ENCODE measurements around the gene SLIT1. TPM values are rescaled to one million over a fixed set of nuclear protein-coding genes. Genes with fewer than 3 reads are reported as not detected.

SLIT1 gene
- total RNA-seq, 1 experiment from 2014 or later = not detected

GRCh38 chr10:97043563-97043855 lies 142.2 kb downstream of the SLIT1 start:
- Mint-ChIP-seq H3K27ac (ENCODE audit: low read depth, unreplicated experiment) (no peak overlapping the region), H3K4me1 (ENCODE audit: insufficient read depth, unreplicated experiment) (peaks cover 5% of the 10 kb centered on the region), H3K4me3 (ENCODE audit: unreplicated experiment) (no peak overlapping the region), H3K27me3 (ENCODE audit: insufficient read depth, unreplicated experiment) (no peaks in the 10 kb centered on the region), H3K36me3 (ENCODE audit: insufficient read depth, unreplicated experiment) (no peaks in the 10 kb centered on the region), H3K9me3 (ENCODE audit: unreplicated experiment) (no peaks in the 10 kb centered on the region)
- intact Hi-C loops (cut with micrococcal nuclease) = no loop called here
- BruUV-seq (replicated peaks) = no TSS peak
- DNase-seq (ENCODE audit: unreplicated experiment) = no peak
- TF ChIP-seq, protein P1, sequence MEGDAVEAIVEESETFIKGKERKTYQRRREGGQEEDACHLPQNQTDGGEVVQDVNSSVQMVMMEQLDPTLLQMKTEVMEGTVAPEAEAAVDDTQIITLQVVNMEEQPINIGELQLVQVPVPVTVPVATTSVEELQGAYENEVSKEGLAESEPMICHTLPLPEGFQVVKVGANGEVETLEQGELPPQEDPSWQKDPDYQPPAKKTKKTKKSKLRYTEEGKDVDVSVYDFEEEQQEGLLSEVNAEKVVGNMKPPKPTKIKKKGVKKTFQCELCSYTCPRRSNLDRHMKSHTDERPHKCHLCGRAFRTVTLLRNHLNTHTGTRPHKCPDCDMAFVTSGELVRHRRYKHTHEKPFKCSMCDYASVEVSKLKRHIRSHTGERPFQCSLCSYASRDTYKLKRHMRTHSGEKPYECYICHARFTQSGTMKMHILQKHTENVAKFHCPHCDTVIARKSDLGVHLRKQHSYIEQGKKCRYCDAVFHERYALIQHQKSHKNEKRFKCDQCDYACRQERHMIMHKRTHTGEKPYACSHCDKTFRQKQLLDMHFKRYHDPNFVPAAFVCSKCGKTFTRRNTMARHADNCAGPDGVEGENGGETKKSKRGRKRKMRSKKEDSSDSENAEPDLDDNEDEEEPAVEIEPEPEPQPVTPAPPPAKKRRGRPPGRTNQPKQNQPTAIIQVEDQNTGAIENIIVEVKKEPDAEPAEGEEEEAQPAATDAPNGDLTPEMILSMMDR (IDR thresholded peaks at IDR 0.05; ENCODE audit: unreplicated experiment) = no peak
- ChIA-PET POLR2A (no interaction called here), CTCF (interaction anchor here (1.2 to 1.4 kb wide), 3 partner anchors 8 to 167 kb away, joined by 3 to 4 read pairs (median 3); no protein-coding TSS in a partner anchor)

GRCh38 chr10:97042716-97043562 lies 142.8 kb downstream of the SLIT1 start:
- ChIA-PET POLR2A (no interaction called here), CTCF (interaction anchor here (1.2 to 1.4 kb wide), 3 partner anchors 8 to 168 kb away, joined by 3 to 4 read pairs (median 3); no protein-coding TSS in a partner anchor)
- H3K4me3 Mint-ChIP-seq (ENCODE audit: unreplicated experiment) = no peak overlapping the region
- no peak for DNase-seq (ENCODE audit: unreplicated experiment)
- H3K27me3 Mint-ChIP-seq (ENCODE audit: insufficient read depth, unreplicated experiment) = no peaks in the 10 kb centered on the region
- intact Hi-C loops (cut with micrococcal nuclease) = no loop called here
- no peak overlapping the region for H3K27ac Mint-ChIP-seq (ENCODE audit: low read depth, unreplicated experiment)
- BruUV-seq (replicated peaks) = no TSS peak
- peaks cover 11% of the 10 kb centered on the region for H3K4me1 Mint-ChIP-seq (ENCODE audit: insufficient read depth, unreplicated experiment)
- H3K9me3 Mint-ChIP-seq (ENCODE audit: unreplicated experiment) = no peaks in the 10 kb centered on the region
- H3K36me3 Mint-ChIP-seq (ENCODE audit: insufficient read depth, unreplicated experiment) = no peaks in the 10 kb centered on the region
- TF ChIP-seq, protein P1 (IDR thresholded peaks at IDR 0.05; ENCODE audit: unreplicated experiment) = no peak

DNA sequence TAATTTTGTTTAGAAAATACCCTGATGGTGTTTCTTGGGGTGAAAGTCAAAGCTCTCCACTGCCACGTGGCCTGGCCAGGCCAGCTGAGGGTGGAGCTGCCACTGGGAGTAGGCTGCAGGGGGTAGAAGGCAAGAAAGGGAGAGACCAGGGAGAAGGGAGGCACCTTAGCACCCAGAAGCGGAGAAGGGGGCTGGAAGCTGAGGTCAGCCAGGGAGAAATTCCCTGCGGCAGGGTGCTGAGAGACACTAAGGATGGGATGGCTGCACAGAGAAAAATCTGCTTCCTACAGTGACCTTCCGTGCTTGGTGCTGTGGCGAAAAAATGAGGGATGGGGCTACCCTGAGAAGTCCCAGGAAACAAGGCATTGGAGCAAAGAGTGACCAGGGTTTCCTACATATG lies 143.7 kb downstream of the SLIT1 start:
- Mint-ChIP-seq H3K4me1 (ENCODE audit: insufficient read depth, unreplicated experiment) (peaks cover 14% of the 10 kb centered on the region), H3K36me3 (ENCODE audit: insufficient read depth, unreplicated experiment) (no peaks in the 10 kb centered on the region), H3K4me3 (ENCODE audit: unreplicated experiment) (no peak overlapping the region), H3K27ac (ENCODE audit: low read depth, unreplicated experiment) (no peak overlapping the region), H3K9me3 (ENCODE audit: unreplicated experiment) (no peaks in the 10 kb centered on the region), H3K27me3 (ENCODE audit: insufficient read depth, unreplicated experiment) (no peaks in the 10 kb centered on the region)
- ChIA-PET POLR2A (no interaction called here), CTCF (interaction anchor here (0.6 kb wide), 1 partner anchor 169 kb away, joined by 3 read pairs; no protein-coding TSS in a partner anchor)
- DNase-seq (ENCODE audit: unreplicated experiment) = no peak
- BruUV-seq (replicated peaks) = no TSS peak
- intact Hi-C loops (cut with micrococcal nuclease) = no loop called here
- TF ChIP-seq, protein P1 (IDR thresholded peaks at IDR 0.05; ENCODE audit: unreplicated experiment) = no peak

- TF ChIP-seq, protein P1 (IDR thresholded peaks at IDR 0.05; ENCODE audit: unreplicated experiment) = no peak
- peaks cover 11% of the 10 kb centered on the region for H3K27me3 Mint-ChIP-seq (ENCODE audit: insufficient read depth, unreplicated experiment)
- peaks cover 9% of the 10 kb centered on the region for H3K4me1 Mint-ChIP-seq (ENCODE audit: insufficient read depth, unreplicated experiment)
- POLR2A ChIA-PET = no interaction called here
- no peak overlapping the region for H3K27ac Mint-ChIP-seq (ENCODE audit: low read depth, unreplicated experiment)
- BruUV-seq (replicated peaks) = no TSS peak
- H3K4me3 Mint-ChIP-seq (ENCODE audit: unreplicated experiment) = no peak overlapping the region
- no peaks in the 10 kb centered on the region for H3K9me3 Mint-ChIP-seq (ENCODE audit: unreplicated experiment)
- CTCF ChIA-PET = interaction anchor here (6.4 kb wide), 1 partner anchor 170 kb away, joined by 111 read pairs; no protein-coding TSS in a partner anchor
- no peaks in the 10 kb centered on the region for H3K36me3 Mint-ChIP-seq (ENCODE audit: insufficient read depth, unreplicated experiment)
- no peak for DNase-seq (ENCODE audit: unreplicated experiment)
- intact Hi-C loops (cut with micrococcal nuclease) = no loop called here
Observed at GRCh38 chr10:97040706-97041105, 145.1 kb downstream of the SLIT1 start.

Measured in MCF 10A (cell line).